Omental fat pad (tissue), 4 donors: ENCODE data around the gene KCNMB1. TPM values are rescaled to one million over a fixed set of nuclear protein-coding genes. Genes with fewer than 3 reads are reported as not detected.

Source experiments
- ATAC-seq: fragments of 150-250 bp; one replicate; pipeline ENCODE4 v1.9.1; 2016; ENCODE audit warnings: mild to moderate bottlenecking, moderate library complexity; ENCODE audit not compliant: low FRiP score
- DNase-seq: peaks from one replicate; pipeline ENCODE4 v3.0.0-alpha.2; 2019; ENCODE audit warnings: low spot score
- CTCF ChIP-seq, 3 donors: fragments of 450-650 bp; IDR thresholded peaks; one replicate each; pipeline ENCODE4 v1.5.1; 2016 to 2017; ENCODE audit warnings: antibody characterized with exemption in 3 of 3, mild to moderate bottlenecking in 3 of 3, moderate library complexity in 2 of 3
- total RNA-seq, 4 donors: library from RNA; depleted of rRNA; stranded (reverse); fragments of >200 nt; gene quantifications; one replicate each; pipeline ENCODE4 v1.1.0, GENCODE V29; 2016

The KCNMB1 gene
- total RNA-seq, 4 donors from 2014 or later: 0.19 to 1.9 (median 0.46) TPM

GRCh38 chr5:170431571-170431970 lies 42.4 kb upstream of the KCNMB1 start:
- no peak for DNase-seq
- ATAC-seq: no peak
- TF ChIP-seq CTCF (IDR thresholded peaks at IDR 0.05): no peak

GRCh38 chr5:170430866-170431437 lies 41.8 kb upstream of the KCNMB1 start:
- no peak for TF ChIP-seq CTCF (IDR thresholded peaks at IDR 0.05)
- DNase-seq: no peak
- no peak for ATAC-seq

- DNase-seq (no peak), ATAC-seq (no peak)
- no peak for TF ChIP-seq CTCF (IDR thresholded peaks at IDR 0.05)
Measured at GRCh38 chr5:170430256-170430655, 41.1 kb upstream of the KCNMB1 start.

GRCh38 chr5:170429014-170429413 lies 39.8 kb upstream of the KCNMB1 start:
- TF ChIP-seq CTCF (IDR thresholded peaks at IDR 0.05): no peak
- no peak for ATAC-seq
- no peak for DNase-seq

- DNase-seq: no peak
- ATAC-seq: no peak
- no peak for TF ChIP-seq CTCF (IDR thresholded peaks at IDR 0.05)
Measured at GRCh38 chr5:170427672-170428236, 38.6 kb upstream of the KCNMB1 start.

GRCh38 chr5:170426786-170427185 lies 37.6 kb upstream of the KCNMB1 start:
- DNase-seq: no peak
- ATAC-seq: no peak
- TF ChIP-seq CTCF (IDR thresholded peaks at IDR 0.05): no peak

- DNase-seq: no peak
- no peak for TF ChIP-seq CTCF (IDR thresholded peaks at IDR 0.05)
- no peak for ATAC-seq
Measured at GRCh38 chr5:170426149-170426767, 37.1 kb upstream of the KCNMB1 start.
